GM19372 (cell line): Measurements from ENCODE around the gene DRD5.

Source experiments
- ATAC-seq: cut with Tn5 transposase; IDR thresholded peaks from one replicate; pipeline ENCODE4 v1.9.1; 2021; ENCODE audit warnings: mild to moderate bottlenecking, low read depth, moderate library complexity; ENCODE audit not compliant: unreplicated experiment

Gene DRD5

GRCh38 chr4:9812501-9813340 is 31.3 kb downstream of the DRD5 start:
- peak; percentile 94 for ATAC-seq

DNA sequence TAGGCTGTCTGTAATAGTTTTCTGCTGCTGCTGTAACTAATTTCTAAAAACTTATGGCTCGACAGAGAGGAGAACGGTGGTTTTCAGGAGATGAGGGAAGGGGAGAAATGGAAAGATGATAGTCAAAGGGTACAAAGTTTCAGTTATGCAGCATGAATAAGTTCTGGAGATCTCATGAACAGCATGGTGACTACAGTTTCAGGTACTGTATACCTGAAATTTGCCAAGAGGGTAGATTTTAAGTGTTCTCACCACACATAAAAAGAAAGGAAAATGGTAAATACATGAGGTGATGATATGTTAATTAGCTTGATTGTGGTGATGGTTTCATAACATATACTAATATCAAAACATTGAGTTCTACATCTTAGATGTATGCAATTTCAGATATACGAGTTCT is 34.9 kb downstream of the DRD5 start:
- no peak for ATAC-seq

DNA sequence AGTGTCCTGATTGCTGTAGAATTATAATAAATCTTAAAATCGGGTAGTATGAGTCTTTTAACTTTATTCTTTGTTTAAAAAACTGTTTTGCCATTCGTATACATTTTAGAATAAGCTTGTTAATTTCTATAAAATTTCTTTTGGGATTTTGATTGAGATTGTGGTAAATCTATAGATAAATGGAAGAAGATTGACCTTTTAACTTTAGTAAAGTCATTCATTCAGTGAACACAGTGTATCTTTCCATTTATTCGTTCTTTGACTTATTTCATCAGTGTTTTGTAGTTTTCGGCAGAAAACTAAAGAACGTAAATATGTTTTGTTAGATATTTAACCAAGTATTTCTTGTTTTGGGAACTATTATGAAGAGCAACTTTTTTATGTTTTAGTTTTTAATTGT is 38.9 kb downstream of the DRD5 start:
- no peak for ATAC-seq

DNA sequence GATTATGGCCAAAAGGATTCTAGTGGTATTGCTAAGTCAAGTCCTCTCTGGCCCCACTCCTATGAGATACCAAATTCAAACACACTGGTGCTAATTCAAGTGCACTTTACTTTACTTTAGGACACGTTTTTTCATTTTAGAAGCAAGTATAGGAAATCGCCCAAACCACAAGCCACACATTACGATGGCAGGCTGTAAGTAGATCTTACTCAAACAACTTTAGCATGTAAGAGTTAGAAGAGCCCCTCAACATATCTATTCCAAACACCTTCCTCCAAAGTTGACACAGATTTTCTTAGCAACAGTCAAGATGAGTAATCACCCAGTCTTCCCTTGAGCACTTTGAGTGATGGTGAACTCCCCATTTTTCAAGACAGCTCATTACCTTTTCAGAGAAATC is 43.6 kb downstream of the DRD5 start:
- ATAC-seq, result no peak

GRCh38 chr4:9826551-9826950 is 45.1 kb downstream of the DRD5 start:
- no peak for ATAC-seq

DNA sequence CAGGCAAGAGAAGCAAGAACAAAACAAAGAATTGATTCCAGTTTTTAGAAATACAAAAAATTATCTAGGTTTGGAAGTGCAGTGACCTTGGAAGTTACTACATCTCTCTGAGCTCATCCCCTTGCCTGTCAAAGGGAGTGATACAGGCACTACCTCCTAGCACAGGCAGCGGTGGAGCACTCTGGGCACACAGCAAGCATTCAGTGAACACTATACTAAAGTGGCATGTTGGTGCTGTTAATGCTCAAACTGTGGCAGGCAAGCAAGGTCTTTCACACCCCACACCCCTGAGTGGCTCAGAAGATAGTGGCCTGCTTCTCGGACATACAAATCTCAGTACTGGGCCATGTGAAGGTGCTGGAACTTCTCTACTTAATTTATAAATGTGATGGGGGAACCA is 51.2 kb downstream of the DRD5 start:
- ATAC-seq, result no peak

- ATAC-seq, result no peak
These were observed 52.0 kb downstream of the DRD5 start for GRCh38 chr4:9833421-9833820.
